Measurements from ENCODE around the gene SPP1. TPM values are rescaled to one million over a fixed set of nuclear protein-coding genes. Genes with fewer than 3 reads are reported as not detected.

The SPP1 gene
- total RNA-seq, 2 experiments from 2014 or later, result 0.54 TPM; not detected in 1

DNA sequence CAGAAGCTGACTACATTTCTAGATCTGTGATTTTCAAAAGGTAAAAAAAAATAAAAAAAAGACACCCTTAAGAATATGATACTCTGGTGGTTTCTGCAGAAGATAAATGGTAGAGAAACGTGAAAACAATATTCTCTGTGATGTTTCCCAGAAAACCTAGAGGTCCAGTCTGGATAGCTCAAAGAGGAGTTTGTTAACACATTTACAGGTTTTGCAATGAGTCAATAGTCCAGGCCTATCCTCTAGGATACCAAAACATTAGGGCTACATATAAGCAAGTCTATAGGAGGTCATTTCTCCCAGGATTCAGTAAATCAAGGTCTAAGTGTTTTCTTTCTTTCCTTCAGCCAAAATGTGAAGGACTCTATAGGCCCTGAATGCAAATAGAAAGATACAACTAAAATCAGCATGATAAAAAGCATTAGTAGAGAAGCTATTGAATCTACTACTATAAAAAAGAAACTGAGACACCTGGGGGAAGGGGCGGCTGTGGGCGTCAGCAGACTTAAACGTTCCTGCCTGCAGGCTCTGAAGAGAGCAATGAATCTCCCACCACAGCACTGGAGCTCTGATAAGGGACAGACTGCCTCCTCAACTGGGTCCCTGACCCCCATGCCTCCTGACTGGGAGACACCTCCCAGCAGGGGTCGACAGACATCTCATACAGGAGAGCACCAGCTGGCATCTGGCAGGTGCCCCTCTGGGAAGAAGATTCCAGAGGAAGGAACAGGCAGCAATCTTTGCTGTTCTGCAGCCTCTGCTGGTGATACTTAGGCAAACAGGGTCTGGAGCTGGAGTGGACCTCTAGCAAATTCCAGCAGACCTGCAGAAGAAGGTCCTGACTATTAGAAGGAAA, 33.7 kb upstream of the SPP1 start:
- DNase-seq (no peak), ATAC-seq (no peak)
- H3K27me3 Mint-ChIP-seq, result peaks cover 22% of the 10 kb centered on the region
- no peak overlapping the region for H3K4me3 Mint-ChIP-seq
- H3K36me3 Mint-ChIP-seq, result no peaks in the 10 kb centered on the region
- H3K9me3 Mint-ChIP-seq (ENCODE audit: low read depth), result no peaks in the 10 kb centered on the region
- no peak overlapping the region for H3K27ac Mint-ChIP-seq
- CTCF ChIA-PET, result no interaction called here
- H3K4me1 Mint-ChIP-seq, result no peaks in the 10 kb centered on the region

DNA sequence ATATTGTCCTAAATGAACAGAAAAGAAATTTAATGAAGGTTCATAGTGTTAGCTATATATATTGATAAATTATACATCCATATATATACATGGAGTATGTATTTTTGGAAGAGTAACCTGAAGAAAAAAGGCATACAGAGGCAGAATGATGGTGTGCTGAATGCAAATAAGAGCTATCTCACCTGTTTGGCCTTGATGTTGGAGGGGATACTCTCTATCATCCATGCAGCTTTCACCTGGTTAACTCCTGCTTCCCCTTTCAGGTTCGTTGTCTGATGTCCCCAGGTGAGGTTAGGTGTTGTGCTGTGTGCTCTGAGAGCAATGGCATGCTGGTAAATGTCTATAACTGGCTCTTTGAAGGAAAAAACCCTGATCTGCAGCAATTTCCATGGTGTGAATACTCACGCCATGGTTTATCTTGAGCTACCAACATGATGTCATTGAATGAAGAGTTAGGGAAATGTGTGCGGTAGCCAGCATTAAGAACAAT, 31.8 kb upstream of the SPP1 start:
- no peak for DNase-seq
- Mint-ChIP-seq H3K9me3 (ENCODE audit: low read depth) (no peaks in the 10 kb centered on the region), H3K36me3 (no peaks in the 10 kb centered on the region), H3K27me3 (peaks cover 31% of the 10 kb centered on the region), H3K27ac (no peak overlapping the region), H3K4me1 (no peaks in the 10 kb centered on the region), H3K4me3 (no peak overlapping the region)
- ATAC-seq, result no peak
- CTCF ChIA-PET, result no interaction called here

DNA sequence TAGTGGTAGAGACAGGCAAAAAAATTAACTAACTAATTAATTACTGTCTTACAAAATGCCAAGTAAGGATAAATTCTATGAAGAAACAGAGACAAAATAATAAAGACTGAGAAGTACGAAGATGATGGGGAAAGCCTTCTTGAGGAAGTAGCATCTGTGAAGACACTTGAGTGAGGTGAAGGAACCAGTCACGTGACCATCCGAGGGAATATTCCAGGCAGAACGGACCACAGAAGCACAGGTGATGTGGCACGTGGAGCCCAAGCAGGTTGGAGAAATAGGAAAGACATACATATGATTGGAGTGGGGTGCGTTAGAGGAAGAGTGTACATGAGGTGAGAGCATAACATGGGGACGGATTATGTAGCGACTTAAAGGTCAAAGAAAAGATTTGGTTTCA, 30.5 kb upstream of the SPP1 start:
- ATAC-seq (no peak), DNase-seq (no peak)
- Mint-ChIP-seq H3K9me3 (ENCODE audit: low read depth) (no peaks in the 10 kb centered on the region), H3K27ac (no peak overlapping the region), H3K27me3 (peaks cover 37% of the 10 kb centered on the region), H3K36me3 (no peaks in the 10 kb centered on the region), H3K4me1 (no peaks in the 10 kb centered on the region), H3K4me3 (no peak overlapping the region)
- CTCF ChIA-PET, result interaction anchor here (0.6 kb wide), 1 partner anchor 678 kb away, joined by 3 read pairs; no protein-coding TSS in a partner anchor

DNA sequence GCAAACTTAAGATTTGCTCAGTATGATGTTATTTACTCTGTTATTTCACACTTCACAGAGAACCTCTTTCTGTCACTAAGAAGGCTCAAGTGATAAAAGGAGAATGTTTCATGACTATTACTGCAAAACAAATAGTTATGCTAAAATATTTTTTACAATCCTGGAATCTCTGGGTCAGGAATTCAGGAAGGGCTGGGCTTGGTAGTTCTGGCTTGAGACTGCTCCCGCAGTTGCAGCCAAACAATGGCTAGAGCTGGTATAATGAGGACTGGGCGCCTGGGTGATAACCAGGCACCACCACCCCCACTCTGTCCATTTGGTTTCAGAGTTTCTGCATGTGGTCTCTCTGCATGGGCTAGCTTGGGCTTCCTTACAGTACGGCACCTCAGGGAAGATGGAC, 28.7 kb upstream of the SPP1 start:
- Mint-ChIP-seq H3K27ac (no peak overlapping the region), H3K4me3 (no peak overlapping the region), H3K9me3 (ENCODE audit: low read depth) (no peaks in the 10 kb centered on the region), H3K27me3 (peaks cover 40% of the 10 kb centered on the region), H3K4me1 (no peaks in the 10 kb centered on the region), H3K36me3 (no peaks in the 10 kb centered on the region)
- ATAC-seq (no peak), DNase-seq (no peak)
- CTCF ChIA-PET, result no interaction called here

DNA sequence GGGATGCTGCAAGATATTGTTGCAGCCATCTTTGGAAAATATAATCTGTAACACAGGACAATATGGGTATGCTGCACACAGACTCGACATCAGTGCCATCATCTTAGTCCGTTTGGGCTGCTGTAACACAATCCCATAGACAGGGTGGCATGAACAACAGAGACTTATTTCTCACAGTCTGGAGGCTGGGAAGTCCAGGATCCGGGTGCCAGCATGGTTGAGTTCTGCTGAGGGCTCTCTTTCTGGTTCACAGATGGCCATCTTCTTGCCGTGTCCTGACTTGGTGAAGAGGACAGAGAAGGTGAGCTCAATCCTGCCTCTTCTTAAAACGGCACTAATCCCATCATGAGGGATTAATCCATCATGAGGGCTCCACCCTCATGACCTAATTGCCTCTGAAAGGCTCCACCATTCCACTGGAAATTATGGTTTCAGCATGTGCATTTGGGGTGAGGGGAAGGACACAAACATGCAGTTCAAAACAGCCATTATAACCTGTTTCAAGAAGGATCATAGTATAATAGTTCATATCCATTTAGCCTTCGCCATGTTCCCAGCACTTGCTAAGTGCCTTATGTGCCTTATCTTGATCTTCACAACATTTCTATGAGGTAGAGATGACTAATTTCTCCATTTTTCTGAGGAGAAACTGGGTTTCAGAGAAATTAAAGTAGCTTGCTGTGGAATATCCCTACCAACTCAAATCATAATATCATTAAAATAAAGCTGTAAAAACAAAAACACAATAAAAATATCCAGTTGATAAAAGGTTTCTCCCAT, 27.9 kb upstream of the SPP1 start:
- CTCF ChIA-PET, result no interaction called here
- no peak for DNase-seq
- H3K27me3 Mint-ChIP-seq, result peaks cover 42% of the 10 kb centered on the region
- H3K36me3 Mint-ChIP-seq, result no peaks in the 10 kb centered on the region
- no peaks in the 10 kb centered on the region for H3K4me1 Mint-ChIP-seq
- no peak overlapping the region for H3K4me3 Mint-ChIP-seq
- no peak overlapping the region for H3K27ac Mint-ChIP-seq
- no peak for ATAC-seq
- no peaks in the 10 kb centered on the region for H3K9me3 Mint-ChIP-seq (ENCODE audit: low read depth)

DNA sequence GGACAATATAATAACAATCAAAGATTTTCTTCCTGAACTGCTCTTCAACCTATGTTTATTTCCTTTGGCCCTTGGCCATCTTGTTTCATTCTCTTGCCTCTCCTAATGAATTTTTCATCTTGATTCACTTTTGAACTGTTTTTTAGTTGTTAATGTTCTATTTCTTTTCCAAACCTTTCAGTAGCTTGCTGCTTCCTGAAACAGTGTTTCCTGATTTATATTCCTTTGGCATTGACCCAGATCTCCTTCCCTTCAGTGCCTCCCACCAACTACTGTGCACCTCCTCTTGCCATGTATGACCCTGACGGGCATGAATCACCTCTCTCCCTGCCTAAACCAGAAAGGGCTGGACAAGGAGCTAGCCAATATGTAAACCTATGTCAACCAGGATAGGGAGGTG, 25.6 kb upstream of the SPP1 start:
- ATAC-seq, result no peak

DNA sequence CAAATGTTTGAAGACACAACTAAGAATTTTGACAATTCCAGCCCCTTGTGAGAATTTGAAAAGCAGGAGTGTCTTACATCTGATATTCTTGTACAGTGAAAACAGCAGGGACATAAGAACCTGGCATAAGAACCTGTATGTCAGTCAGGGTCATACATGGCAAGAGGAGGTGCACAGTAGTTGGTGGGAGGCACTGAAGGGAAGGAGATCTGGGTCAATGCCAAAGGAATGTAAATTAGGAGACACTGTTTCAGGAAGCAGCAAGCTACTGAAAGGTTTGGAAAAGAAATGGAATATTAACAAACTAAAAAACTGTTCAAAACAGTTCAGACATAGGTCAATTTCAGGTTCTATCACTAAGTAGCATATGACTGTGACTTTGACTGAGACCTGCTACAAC, 25.0 kb upstream of the SPP1 start:
- CTCF ChIA-PET, result no interaction called here
- DNase-seq (no peak), ATAC-seq (no peak)
- H3K9me3 Mint-ChIP-seq (ENCODE audit: low read depth), result no peaks in the 10 kb centered on the region
- no peak overlapping the region for H3K27ac Mint-ChIP-seq
- no peak overlapping the region for H3K4me3 Mint-ChIP-seq
- H3K4me1 Mint-ChIP-seq, result no peaks in the 10 kb centered on the region
- peaks cover 38% of the 10 kb centered on the region for H3K27me3 Mint-ChIP-seq
- H3K36me3 Mint-ChIP-seq, result no peaks in the 10 kb centered on the region

More for the DNA sequence above, 25.6 kb upstream of the SPP1 start:
- H3K36me3 Mint-ChIP-seq, result no peaks in the 10 kb centered on the region
- no peak for DNase-seq
- no peak overlapping the region for H3K27ac Mint-ChIP-seq
- no peak overlapping the region for H3K4me3 Mint-ChIP-seq
- no peaks in the 10 kb centered on the region for H3K4me1 Mint-ChIP-seq
- peaks cover 36% of the 10 kb centered on the region for H3K27me3 Mint-ChIP-seq
- no peaks in the 10 kb centered on the region for H3K9me3 Mint-ChIP-seq (ENCODE audit: low read depth)
- CTCF ChIA-PET, result no interaction called here

DNA sequence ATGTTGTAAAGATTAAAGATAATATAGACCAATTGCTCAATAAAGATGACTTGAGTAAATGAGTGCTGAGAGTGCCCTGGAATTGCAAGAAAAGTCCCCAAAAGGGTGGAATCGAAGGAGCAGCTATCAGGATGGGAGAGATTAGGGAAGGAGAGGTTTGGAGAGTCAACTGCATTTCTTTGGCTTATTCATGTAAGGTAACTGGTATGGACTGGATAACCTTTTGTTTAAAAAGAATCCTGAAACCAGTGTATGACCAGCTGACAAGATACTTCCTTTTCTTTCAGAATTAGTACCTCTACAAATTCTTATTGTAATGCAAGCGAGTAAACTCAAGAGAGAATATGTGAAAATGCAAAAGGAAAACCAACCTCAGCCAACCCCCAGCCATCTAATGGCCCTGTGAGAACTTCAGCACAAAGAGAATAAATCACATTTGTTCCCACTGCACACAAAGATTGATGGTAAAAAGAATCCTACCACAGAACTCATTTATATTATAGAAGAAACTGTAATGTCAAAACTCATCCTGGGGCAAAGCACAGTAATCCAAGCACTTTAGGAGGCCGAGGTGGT, 24.5 kb upstream of the SPP1 start:
- DNase-seq, result no peak
- Mint-ChIP-seq H3K4me3 (no peak overlapping the region), H3K4me1 (no peaks in the 10 kb centered on the region), H3K36me3 (no peaks in the 10 kb centered on the region), H3K27ac (no peak overlapping the region), H3K9me3 (ENCODE audit: low read depth) (no peaks in the 10 kb centered on the region), H3K27me3 (peaks cover 41% of the 10 kb centered on the region)
- CTCF ChIA-PET, result no interaction called here
- ATAC-seq, result no peak

DNA sequence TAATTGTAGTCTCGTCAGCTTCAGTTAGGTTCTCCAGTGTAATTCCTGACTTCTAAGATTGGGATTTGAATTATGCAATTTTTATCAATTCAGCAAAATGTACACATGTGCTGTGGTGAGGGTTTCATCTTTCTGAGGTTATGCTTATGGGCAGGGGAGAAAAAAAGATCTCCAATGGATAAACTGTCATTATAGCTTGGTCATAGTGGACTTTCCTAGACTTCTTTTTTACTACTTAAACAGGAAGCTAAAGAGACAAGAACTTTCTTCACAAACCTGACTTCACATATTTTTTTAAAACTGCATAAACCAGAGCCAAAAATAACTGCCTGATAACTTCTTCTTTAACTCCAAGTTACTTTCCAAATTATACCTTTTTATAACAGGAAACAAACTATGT, 21.7 kb upstream of the SPP1 start:
- Mint-ChIP-seq H3K4me3 (no peak overlapping the region), H3K4me1 (no peaks in the 10 kb centered on the region), H3K36me3 (no peaks in the 10 kb centered on the region), H3K27ac (no peak overlapping the region), H3K9me3 (ENCODE audit: low read depth) (no peaks in the 10 kb centered on the region), H3K27me3 (peaks cover 37% of the 10 kb centered on the region)
- DNase-seq (no peak), ATAC-seq (no peak)
- CTCF ChIA-PET, result no interaction called here

DNA sequence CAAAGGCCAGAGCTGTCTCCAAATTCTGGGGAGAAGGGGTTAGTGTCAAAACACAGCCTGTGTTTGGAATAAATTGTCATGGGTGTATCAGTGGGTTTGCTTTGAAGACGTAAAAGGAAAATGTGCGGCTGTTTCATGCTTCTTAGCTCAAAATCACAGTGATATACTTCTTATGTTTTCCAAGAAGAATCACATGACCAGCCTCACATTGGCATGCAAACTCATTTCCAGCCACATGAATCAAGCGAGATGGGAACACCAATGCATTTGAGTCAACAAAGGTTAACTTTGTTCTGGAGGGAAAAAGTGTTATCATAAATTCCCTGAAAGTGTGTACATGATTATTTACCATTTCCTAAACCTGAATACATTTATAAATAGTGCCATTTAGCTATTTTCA, 19.0 kb upstream of the SPP1 start:
- Mint-ChIP-seq H3K9me3 (ENCODE audit: low read depth) (no peaks in the 10 kb centered on the region), H3K36me3 (no peaks in the 10 kb centered on the region), H3K27me3 (peaks cover 25% of the 10 kb centered on the region), H3K4me1 (no peaks in the 10 kb centered on the region), H3K27ac (no peak overlapping the region), H3K4me3 (no peak overlapping the region)
- CTCF ChIA-PET, result no interaction called here
- ATAC-seq, result no peak
- no peak for DNase-seq

DNA sequence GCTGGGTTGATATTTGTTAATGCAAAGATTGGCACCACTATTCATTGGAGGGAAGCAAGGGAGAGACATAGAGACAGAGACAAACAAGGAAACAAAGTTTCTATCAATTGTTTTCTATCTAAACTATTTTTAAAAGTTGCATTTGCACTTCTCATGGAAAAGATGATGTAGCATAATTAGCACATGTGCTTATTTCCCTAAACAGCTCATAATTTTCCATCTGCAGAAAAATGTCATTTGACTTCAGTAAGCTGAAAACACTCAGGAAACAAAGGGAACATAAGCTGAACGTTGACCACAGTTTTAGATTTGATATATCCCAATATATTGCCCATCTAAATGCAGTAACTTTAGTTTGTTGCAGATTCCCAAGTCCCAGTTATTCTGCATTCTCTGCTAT, 18.5 kb upstream of the SPP1 start:
- Mint-ChIP-seq H3K27me3 (peaks cover 21% of the 10 kb centered on the region), H3K9me3 (ENCODE audit: low read depth) (no peaks in the 10 kb centered on the region), H3K36me3 (no peaks in the 10 kb centered on the region), H3K27ac (no peak overlapping the region), H3K4me1 (no peaks in the 10 kb centered on the region), H3K4me3 (no peak overlapping the region)
- ATAC-seq (no peak), DNase-seq (no peak)
- CTCF ChIA-PET, result no interaction called here

DNA sequence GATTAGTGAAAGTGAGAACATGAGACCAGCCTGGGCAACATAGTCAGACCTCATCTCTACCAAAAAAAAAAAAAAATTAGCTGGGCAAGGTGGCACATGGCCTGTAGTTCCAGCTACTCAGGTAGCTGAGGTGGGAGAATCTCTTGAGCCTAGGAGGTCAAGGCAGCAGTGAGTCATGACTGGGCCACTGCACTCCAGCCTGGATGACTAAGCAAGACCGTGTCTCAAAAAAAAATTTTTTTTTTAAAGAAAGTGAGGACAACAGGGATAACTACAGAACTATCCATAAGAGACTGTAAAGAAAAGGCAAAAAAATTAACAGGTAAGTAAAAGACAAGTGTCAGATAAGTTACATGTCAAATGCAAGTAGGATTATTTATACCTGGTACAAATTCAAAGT, 13.5 kb upstream of the SPP1 start:
- Mint-ChIP-seq H3K36me3 (no peaks in the 10 kb centered on the region), H3K4me1 (no peaks in the 10 kb centered on the region), H3K27me3 (peaks cover 11% of the 10 kb centered on the region), H3K4me3 (no peak overlapping the region), H3K9me3 (ENCODE audit: low read depth) (no peaks in the 10 kb centered on the region), H3K27ac (no peak overlapping the region)
- CTCF ChIA-PET, result interaction anchor here (1.9 kb wide), 1 partner anchor 9 kb away, joined by 6 read pairs; no protein-coding TSS in a partner anchor
- ATAC-seq (no peak), DNase-seq (no peak)

DNA sequence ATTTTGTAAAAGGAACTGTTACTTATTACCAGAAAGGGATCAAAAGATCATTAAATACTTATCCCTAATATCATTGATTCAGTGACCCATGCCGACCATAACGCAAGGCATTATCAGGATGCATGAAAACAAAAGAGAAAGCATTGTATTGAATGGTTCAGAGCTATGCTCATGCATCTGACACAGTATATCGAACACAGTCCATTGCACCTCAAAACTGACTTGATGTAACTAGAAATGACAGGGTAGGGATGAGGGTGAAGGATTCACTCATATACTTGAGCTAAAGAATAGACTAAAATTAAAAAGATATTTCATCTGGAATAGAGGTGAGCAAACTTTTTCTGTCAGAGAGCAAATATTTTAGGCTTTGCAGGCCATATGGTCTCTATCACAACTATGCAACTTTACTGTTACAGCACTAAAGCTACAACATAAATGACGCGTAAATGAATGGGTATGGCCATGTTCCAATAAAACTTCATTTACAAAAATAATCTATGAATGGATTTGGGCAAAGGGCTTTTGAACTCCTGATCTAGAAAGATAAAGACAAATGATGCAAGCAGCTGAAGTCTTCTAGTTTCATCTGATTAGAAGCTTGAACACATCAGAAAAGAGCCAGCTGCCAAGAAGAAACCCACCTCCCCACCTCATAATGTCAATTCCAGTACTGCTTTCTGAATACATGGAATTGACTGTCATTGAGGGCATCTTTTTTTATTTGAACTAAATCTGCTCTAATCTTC, 12.9 kb upstream of the SPP1 start:
- CTCF ChIA-PET, result interaction anchor here (1.6 to 2.0 kb wide), 3 partner anchors 8 to 249 kb away, joined by 5 to 10 read pairs (median 6); no protein-coding TSS in a partner anchor
- peaks cover 11% of the 10 kb centered on the region for H3K27me3 Mint-ChIP-seq
- H3K4me3 Mint-ChIP-seq, result no peak overlapping the region

More for the DNA sequence above, 12.9 kb upstream of the SPP1 start:
- H3K27ac Mint-ChIP-seq, result no peak overlapping the region
- H3K9me3 Mint-ChIP-seq (ENCODE audit: low read depth), result no peaks in the 10 kb centered on the region
- H3K4me1 Mint-ChIP-seq, result no peaks in the 10 kb centered on the region
- ATAC-seq, result no peak
- H3K36me3 Mint-ChIP-seq, result no peaks in the 10 kb centered on the region
- no peak for DNase-seq

All from activated CD8-positive, alpha-beta memory T cell treated with anti-CD3 and anti-CD28 coated beads, Interleukin-2, amount 10 ng/mL, durations not matched to agents 7 days and 5 days (primary cell).